Neural progenitor cell (in vitro differentiated cells): ENCODE results near the gene VPS13D. TPM values are rescaled to one million over a fixed set of nuclear protein-coding genes. Genes with fewer than 3 reads are reported as not detected.

ENCODE experiments used
- DNase-seq: peaks from one replicate; pipeline ENCODE4 v3.0.0-alpha.2; 2016; ENCODE audit warnings: low spot score
- H2AFZ ChIP-seq: fragments of 200-600 bp; sonication (generic); replicated peaks from 2 replicates; pipeline ENCODE4 v1.6.1; 2016; ENCODE audit warnings: antibody characterized with exemption
- H3F3A ChIP-seq: fragments of 200-600 bp; sonication (generic); 2 replicates; pipeline ENCODE4 v1.6.1; 2016; ENCODE audit warnings: antibody characterized with exemption, low read depth
- H3K27ac ChIP-seq: fragments of 200-600 bp; sonication (generic); 2 replicates; pipeline ENCODE4 v1.5.1; 2016; ENCODE audit warnings: mild to moderate bottlenecking
- H3K27me3 ChIP-seq: fragments of 200-600 bp; sonication (generic); 2 replicates; pipeline ENCODE4 v1.6.1; 2016; ENCODE audit warnings: mild to moderate bottlenecking, moderate library complexity
- H3K36me3 ChIP-seq: fragments of 200-600 bp; sonication (generic); 2 replicates; pipeline ENCODE4 v1.5.1; 2016
- H3K4me1 ChIP-seq: fragments of 200-600 bp; sonication (generic); 2 replicates; pipeline ENCODE4 v1.6.1; 2016; ENCODE audit warnings: mixed run types
- H3K4me2 ChIP-seq: fragments of 200-600 bp; sonication (generic); 2 replicates; pipeline ENCODE4 v1.6.1; 2016
- H3K4me3 ChIP-seq: fragments of 200-600 bp; sonication (generic); 2 replicates; pipeline ENCODE4 v1.5.1; 2016
- H3K79me2 ChIP-seq: fragments of 200-600 bp; sonication (generic); 2 replicates; pipeline ENCODE4 v1.6.1; 2016; ENCODE audit warnings: low read depth
- H3K9ac ChIP-seq: fragments of 200-600 bp; sonication (generic); 2 replicates; pipeline ENCODE4 v1.6.1; 2016
- H3K9me3 ChIP-seq: fragments of 200-600 bp; sonication (generic); 2 replicates; pipeline ENCODE4 v1.5.1; 2016; ENCODE audit warnings: low read depth
- H4K20me1 ChIP-seq: fragments of 200-600 bp; sonication (generic); 2 replicates; pipeline ENCODE4 v1.6.1; 2016; ENCODE audit warnings: low read depth
- H3K27ac Mint-ChIP-seq: 3 replicates; pipeline ENCODE4 v1.8.0; 2021; ENCODE audit warnings: mixed read lengths
- H3K27me3 Mint-ChIP-seq: 2 replicates; pipeline ENCODE4 v1.8.0; 2022; ENCODE audit warnings: low read depth, mild to moderate bottlenecking, inconsistent platforms, moderate library complexity, mixed read lengths; ENCODE audit not compliant: insufficient read depth
- H3K36me3 Mint-ChIP-seq: 3 replicates; pipeline ENCODE4 v1.8.0; 2021; ENCODE audit warnings: mixed read lengths
- H3K4me1 Mint-ChIP-seq: 3 replicates; pipeline ENCODE4 v1.8.0; 2021; ENCODE audit warnings: mixed read lengths
- H3K4me3 Mint-ChIP-seq: 3 replicates; pipeline ENCODE4 v1.8.0; 2021; ENCODE audit warnings: mild to moderate bottlenecking, moderate library complexity, mixed read lengths
- H3K9me3 Mint-ChIP-seq: 3 replicates; pipeline ENCODE4 v1.8.0; 2020; ENCODE audit warnings: mixed read lengths
- CTCF ChIP-seq: fragments of 200-600 bp; sonication (generic); IDR thresholded peaks from 2 replicates; pipeline ENCODE4 v1.5.1; 2017; ENCODE audit warnings: antibody characterized with exemption, mild to moderate bottlenecking
- EZH2 ChIP-seq: fragments of 200-600 bp; sonication (generic); IDR thresholded peaks from 2 replicates; pipeline ENCODE4 v1.6.1; 2017; ENCODE audit warnings: antibody characterized with exemption, mild to moderate bottlenecking, moderate library complexity
- EZH2phosphoT487 ChIP-seq: fragments of 200-600 bp; sonication (generic); IDR thresholded peaks from 2 replicates; pipeline ENCODE4 v1.6.1; 2017; ENCODE audit warnings: antibody characterized with exemption
- total RNA-seq: library from RNA; depleted of rRNA; stranded (reverse); fragments of >200 nt; gene quantifications from 2 replicates; pipeline ENCODE4 v1.2.3, GENCODE V29; 2015; ENCODE audit warnings: low replicate concordance

The VPS13D gene
- total RNA-seq, 1 donor from 2014 or later: 16.4 TPM

- Histone ChIP-seq H4K20me1 (no peaks in the 10 kb centered on the region), H3K4me2 (no peak overlapping the region), H3K79me2 (no peaks in the 10 kb centered on the region), H3K27ac (no peak overlapping the region), H3K9ac (no peak overlapping the region), H3K4me3 (no peak overlapping the region), H3K9me3 (no peaks in the 10 kb centered on the region), H3K4me1 (no peaks in the 10 kb centered on the region), H3K27me3 (no peaks in the 10 kb centered on the region), H2AFZ (no peak overlapping the region), H3F3A (no peaks in the 10 kb centered on the region), H3K36me3 (no peaks in the 10 kb centered on the region)
- Mint-ChIP-seq H3K4me3 (no peak overlapping the region), H3K27ac (no peak overlapping the region), H3K36me3 (peaks cover 7% of the 10 kb centered on the region), H3K4me1 (no peaks in the 10 kb centered on the region), H3K9me3 (no peaks in the 10 kb centered on the region), H3K27me3 (no peaks in the 10 kb centered on the region)
- TF ChIP-seq EZH2: no peak
- no peak for DNase-seq
Measured at GRCh38 chr1:12294076-12294475, 64.2 kb downstream of the VPS13D start.

GRCh38 chr1:12296016-12296415 is 66.2 kb downstream of the VPS13D start:
- H4K20me1 ChIP-seq: no peaks in the 10 kb centered on the region
- TF ChIP-seq EZH2phosphoT487 (no peak), CTCF (no peak), EZH2 (no peak)
- no peak for DNase-seq
- no peaks in the 10 kb centered on the region for H3K27me3 ChIP-seq
- H2AFZ ChIP-seq: no peak overlapping the region
- Mint-ChIP-seq H3K27me3 (no peaks in the 10 kb centered on the region), H3K27ac (no peak overlapping the region), H3K36me3 (peaks cover 10% of the 10 kb centered on the region), H3K4me3 (no peak overlapping the region), H3K4me1 (no peaks in the 10 kb centered on the region), H3K9me3 (no peaks in the 10 kb centered on the region)
- H3K27ac ChIP-seq: no peak overlapping the region
- no peaks in the 10 kb centered on the region for H3F3A ChIP-seq
- H3K36me3 ChIP-seq: no peaks in the 10 kb centered on the region
- no peak overlapping the region for H3K9ac ChIP-seq
- no peak overlapping the region for H3K4me2 ChIP-seq
- no peaks in the 10 kb centered on the region for H3K79me2 ChIP-seq
- no peaks in the 10 kb centered on the region for H3K9me3 ChIP-seq
- no peaks in the 10 kb centered on the region for H3K4me1 ChIP-seq
- H3K4me3 ChIP-seq: no peak overlapping the region

GRCh38 chr1:12296623-12297022 is 66.8 kb downstream of the VPS13D start:
- Mint-ChIP-seq H3K4me3 (no peak overlapping the region), H3K27ac (no peak overlapping the region), H3K27me3 (no peaks in the 10 kb centered on the region), H3K4me1 (no peaks in the 10 kb centered on the region), H3K9me3 (no peaks in the 10 kb centered on the region), H3K36me3 (peaks cover 11% of the 10 kb centered on the region)
- H3K4me1 ChIP-seq: no peaks in the 10 kb centered on the region
- H3F3A ChIP-seq: no peaks in the 10 kb centered on the region
- H3K36me3 ChIP-seq: no peaks in the 10 kb centered on the region
- no peaks in the 10 kb centered on the region for H3K9me3 ChIP-seq
- no peaks in the 10 kb centered on the region for H3K27me3 ChIP-seq
- no peak for DNase-seq
- no peak overlapping the region for H3K27ac ChIP-seq
- no peaks in the 10 kb centered on the region for H4K20me1 ChIP-seq
- TF ChIP-seq EZH2phosphoT487 (no peak), CTCF (no peak)
- H3K9ac ChIP-seq: no peak overlapping the region
- H3K4me3 ChIP-seq: no peak overlapping the region
- no peak overlapping the region for H2AFZ ChIP-seq
- H3K4me2 ChIP-seq: no peak overlapping the region
- H3K79me2 ChIP-seq: no peaks in the 10 kb centered on the region

GRCh38 chr1:12300706-12301105 is 70.9 kb downstream of the VPS13D start:
- Mint-ChIP-seq H3K4me3 (no peak overlapping the region), H3K36me3 (peaks cover 21% of the 10 kb centered on the region), H3K4me1 (no peaks in the 10 kb centered on the region), H3K27me3 (no peaks in the 10 kb centered on the region), H3K27ac (no peak overlapping the region), H3K9me3 (peaks cover 5% of the 10 kb centered on the region)
- H4K20me1 ChIP-seq: no peaks in the 10 kb centered on the region
- H3K4me1 ChIP-seq: no peaks in the 10 kb centered on the region
- H3K9ac ChIP-seq: no peak overlapping the region
- H3K36me3 ChIP-seq: no peaks in the 10 kb centered on the region
- H3K27me3 ChIP-seq: no peaks in the 10 kb centered on the region
- H3K9me3 ChIP-seq: no peaks in the 10 kb centered on the region
- no peak for TF ChIP-seq EZH2
- TF ChIP-seq EZH2phosphoT487: no peak
- no peak for TF ChIP-seq CTCF
- no peaks in the 10 kb centered on the region for H3F3A ChIP-seq
- H3K79me2 ChIP-seq: no peaks in the 10 kb centered on the region
- no peak overlapping the region for H3K4me3 ChIP-seq
- DNase-seq: no peak
- H2AFZ ChIP-seq: no peak overlapping the region
- H3K27ac ChIP-seq: no peak overlapping the region
- no peak overlapping the region for H3K4me2 ChIP-seq
